Stimulated activated naive CD8-positive, alpha-beta T cell treated with anti-CD3 and anti-CD28 coated beads, Interleukin-15, Interleukin-2, amounts not matched to agents 100 U/mL and 50 U/mL, for 24 hours (primary cell): Measurements from ENCODE around the gene URM1.
"Not testable (repeated sequence)": the region's sequence is repeated elsewhere in the genome, so short reads cannot be mapped to it uniquely, and the experiment has no call there.

Experiments used
- ATAC-seq: fragments of 150-1000 bp; cut with Tn5 transposase; one replicate; pipeline ENCODE4 v1.10.0; 2021
- DNase-seq: peaks from one replicate; pipeline ENCODE4 v3.0.0; 2021

URM1 gene

DNA sequence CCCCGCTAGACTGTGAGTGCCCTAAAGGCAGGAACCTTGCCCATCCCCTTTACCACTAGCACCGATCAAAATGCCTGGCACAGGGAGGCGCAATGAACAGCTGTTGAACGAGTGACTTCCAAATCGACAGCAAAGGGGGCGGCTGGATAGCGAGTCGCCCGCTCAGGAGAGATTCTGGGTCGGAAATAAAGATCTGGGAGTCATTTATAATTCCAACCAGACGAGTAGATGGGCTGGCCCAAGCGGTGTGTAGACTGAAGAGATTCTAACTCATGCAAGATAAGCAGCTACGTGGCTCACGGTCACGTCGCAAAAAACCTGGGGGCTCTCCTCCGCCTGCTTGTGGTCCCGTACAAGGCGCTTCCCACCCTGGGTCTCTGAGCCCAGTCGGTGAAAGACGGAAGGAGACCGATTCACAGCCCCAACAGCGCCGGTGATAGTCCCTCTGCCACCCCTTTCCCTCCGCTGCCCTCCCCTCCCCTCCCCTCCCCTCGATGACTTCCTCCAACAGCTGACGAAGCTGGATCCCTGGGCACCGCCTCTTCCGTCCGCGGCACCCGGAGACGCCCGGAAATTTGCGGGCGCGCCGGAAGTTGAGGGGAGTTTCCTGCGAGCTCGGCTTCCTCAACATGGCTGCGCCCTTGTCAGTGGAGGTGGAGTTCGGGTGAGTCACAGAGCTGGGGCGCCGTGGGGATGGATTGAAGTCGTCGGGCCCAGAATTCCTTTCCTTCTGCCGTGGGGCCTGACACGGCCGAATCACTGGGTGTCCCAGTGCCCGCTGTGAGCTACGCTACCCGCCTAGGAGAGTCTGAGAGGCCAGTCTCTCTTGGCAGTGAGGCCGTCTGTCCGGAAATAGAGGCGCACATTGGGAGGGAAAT lies at the start of gene URM1:
TSS of gene URM1 (plus strand) at position 623 of the 878 bp plus-strand sequence. CDS start at position 630, 7 bp downstream.
- DNase-seq = peak; percentile 96
- ATAC-seq = peak; percentile 99

DNA sequence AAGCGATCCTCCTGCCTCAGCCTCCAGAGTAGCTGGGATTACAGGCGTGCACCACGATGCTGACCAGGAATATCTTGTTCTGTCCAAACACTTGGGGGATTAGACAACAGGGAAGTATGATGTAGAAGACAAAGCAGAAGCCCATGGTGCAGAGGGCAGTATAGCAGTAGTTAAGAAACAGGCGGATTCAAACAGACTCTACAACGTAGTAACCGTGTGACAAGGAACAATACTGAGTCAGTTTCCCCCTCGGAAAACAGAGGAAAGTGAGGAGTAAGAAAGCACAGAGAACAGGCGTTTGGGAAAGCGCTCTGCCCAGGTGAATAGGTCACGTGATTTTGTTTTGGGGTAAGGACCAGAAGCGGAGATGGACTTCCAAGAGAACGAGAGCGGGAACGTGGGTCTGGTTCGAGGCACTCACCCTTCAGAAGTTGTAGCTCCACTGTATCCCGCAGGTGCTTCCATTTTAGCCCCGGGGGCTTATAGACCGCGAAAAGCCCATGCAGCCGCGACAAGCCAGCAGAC lies 49.2 kb upstream of the URM1 start:
- ATAC-seq (no peak), DNase-seq (no peak)

DNA sequence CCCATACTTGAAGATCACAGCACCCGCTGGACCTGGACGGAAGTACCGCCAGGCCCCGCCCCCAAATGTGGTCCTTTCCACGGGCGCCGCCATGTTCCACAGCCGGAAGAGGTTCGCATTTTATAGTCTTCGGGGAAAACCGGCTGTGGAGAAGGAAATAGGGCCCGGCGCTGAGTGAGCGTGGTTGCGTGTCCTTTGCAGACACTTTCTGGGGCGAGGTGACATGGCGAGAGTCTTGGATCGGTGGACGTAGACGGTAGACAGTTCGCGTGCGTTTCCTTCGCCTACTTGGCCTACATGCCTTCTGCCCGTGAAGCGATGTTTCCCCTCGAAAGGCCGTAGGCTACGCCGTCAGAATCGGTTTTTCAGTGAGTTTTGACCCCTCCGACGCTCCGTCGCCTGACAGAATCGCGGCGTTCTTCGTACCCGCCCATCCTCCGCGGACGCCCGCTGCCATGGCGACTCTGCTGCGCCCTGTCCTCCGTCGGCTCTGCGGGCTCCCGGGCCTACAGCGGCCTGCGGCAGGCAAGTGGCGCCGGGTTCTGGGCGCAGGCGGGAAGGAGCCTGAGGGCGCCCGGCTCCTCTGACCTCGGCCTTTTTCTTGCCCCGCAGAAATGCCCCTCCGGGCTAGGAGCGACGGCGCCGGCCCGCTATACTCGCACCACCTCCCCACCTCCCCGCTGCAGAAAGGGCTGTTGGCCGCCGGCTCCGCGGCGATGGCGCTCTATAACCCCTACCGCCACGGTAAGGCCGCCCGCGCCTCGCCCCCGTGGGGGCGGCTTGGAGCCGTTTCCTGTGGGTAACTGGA lies 48.6 kb upstream of the URM1 start, which contains the start of the genes COQ4 and TRUB2:
TSS of gene COQ4 (plus strand) at position 436 of the 808 bp plus-strand sequence. CDS start at position 456, 20 bp downstream.
TSS of gene TRUB2 (minus strand) at position 44 of the 808 bp plus-strand sequence. CDS start at position 5, 39 bp downstream.
- peak; percentile 86 for ATAC-seq
- peak; percentile 94 for DNase-seq

DNA sequence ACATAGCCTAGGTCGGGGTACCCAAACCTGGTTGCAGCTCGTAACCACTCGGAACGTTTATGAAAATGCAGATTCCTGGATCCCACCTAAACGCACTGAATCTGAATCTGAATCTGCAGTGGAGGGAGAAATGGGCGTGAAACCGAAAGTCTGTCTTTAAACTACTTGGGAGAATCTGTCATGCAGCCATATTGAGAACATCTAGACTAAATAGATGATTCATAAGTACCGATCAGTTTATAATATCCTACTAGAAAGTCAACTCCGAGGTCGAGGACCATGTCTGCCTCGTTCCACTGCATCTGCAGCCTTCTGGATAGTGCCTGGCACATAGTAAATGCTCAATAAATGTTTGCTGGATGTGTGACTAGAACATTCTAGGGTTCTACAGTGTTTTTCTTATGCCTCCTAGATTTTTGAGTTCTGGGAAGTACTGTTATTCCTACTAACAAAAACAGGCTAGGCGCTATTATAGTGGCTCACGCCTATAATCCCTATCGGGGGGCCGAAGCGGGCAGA lies 47.9 kb upstream of the URM1 start:
- peak; percentile 46 for ATAC-seq
- DNase-seq = no peak

GRCh38 chr9:128323791-128324190 lies 47.4 kb upstream of the URM1 start:
- no peak for DNase-seq
- ATAC-seq = no peak

GRCh38 chr9:128324401-128324800 lies 46.8 kb upstream of the URM1 start:
- ATAC-seq (no peak), DNase-seq (no peak)

- no peak for DNase-seq
- ATAC-seq = no peak
Observed at GRCh38 chr9:128325629-128326028, 45.5 kb upstream of the URM1 start.

DNA sequence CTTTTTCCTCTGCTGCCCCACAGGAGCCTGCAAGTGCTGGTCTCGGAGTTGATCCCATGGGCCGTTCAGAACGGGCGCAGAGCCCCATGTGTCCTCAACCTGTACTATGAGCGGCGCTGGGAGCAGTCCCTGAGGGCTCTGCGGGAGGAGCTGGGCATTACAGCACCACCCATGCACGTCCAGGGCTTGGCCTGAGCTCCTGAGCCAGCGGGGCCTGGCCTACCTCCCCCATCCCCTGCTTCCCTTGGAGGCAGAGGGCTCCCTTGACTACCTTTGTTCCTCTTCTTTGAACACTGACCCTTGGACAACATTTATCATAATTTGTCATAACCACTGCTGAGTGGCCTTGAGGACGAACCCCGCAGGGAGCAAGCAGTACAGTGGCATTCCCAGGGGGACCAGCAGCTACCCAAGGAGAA lies 37.7 kb upstream of the URM1 start:
- DNase-seq (no peak), ATAC-seq (no peak)

GRCh38 chr9:128335161-128335560 lies 36.0 kb upstream of the URM1 start:
- ATAC-seq = no peak
- DNase-seq = no peak

- ATAC-seq (no peak), DNase-seq (no peak)
Observed at GRCh38 chr9:128335914-128336313, 35.3 kb upstream of the URM1 start.

DNA sequence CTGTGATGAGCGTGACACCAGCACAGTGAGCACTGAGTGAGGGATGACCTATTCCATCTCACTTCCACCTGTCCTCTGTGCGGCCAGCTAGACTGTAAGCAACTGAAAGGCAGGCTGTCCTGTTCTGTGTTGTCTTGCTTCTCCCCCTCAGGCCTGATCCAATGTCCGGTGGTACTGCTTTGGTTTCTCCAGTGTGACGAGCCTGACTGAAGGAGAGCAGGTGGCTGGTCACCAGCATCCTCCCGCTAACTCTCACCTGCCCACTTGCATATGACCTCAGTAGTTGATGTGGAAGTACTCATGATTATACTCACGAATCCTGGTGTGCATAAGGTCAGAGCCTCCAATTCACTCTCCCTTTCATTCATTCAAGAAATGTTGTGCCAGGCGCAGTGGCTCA lies 33.2 kb upstream of the URM1 start:
- DNase-seq (no peak), ATAC-seq (no peak)

DNA sequence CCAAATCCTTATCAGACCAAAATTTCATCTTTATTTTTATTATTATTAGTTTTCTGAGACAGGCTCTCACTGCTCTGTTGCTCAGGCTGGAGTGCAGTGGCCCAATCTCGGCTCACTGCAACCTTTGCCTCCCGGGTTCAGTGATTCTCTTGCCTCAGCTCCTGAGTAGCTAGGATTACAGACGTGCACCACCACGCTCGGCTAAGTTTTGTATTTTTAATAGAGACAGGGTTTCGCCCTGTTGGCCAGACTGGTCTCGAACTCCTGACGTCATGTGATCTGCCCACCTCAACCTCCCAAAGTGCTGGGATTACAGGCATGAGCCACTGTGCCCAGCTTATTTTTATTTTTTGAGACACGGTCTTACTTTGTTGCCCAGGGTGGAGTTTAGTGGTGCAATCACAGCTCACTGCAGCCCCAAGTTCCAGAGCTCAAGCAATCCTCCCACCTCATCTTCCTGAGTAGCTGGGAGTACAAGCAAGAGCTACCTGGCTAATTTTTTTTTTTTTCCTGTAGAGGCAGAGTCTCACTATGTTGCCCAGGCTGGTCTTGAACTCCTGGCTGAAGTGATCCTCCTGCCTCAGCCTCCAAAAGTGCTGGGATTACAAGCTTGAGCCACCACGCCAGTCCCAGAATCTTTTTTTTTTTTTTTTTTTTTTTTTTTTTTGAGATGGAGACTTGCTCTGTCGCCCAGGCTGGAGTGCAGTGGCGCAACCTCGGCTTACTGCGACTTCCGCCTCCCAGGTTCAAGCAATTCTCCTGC lies 32.1 kb upstream of the URM1 start:
- not testable (repeated sequence) for ATAC-seq, DNase-seq

- DNase-seq = peak; percentile 84
- peak; percentile 93 for ATAC-seq
Observed at GRCh38 chr9:128339761-128340690, 31.1 kb upstream of the URM1 start, which contains the start of gene SLC27A4. Gene SLC27A4 (plus strand): TSS chr9:128340527. CDS start chr9:128343133, 2,606 bp downstream.

- DNase-seq = no peak
Observed at GRCh38 chr9:128340691-128341434, 30.3 kb upstream of the URM1 start.

DNA sequence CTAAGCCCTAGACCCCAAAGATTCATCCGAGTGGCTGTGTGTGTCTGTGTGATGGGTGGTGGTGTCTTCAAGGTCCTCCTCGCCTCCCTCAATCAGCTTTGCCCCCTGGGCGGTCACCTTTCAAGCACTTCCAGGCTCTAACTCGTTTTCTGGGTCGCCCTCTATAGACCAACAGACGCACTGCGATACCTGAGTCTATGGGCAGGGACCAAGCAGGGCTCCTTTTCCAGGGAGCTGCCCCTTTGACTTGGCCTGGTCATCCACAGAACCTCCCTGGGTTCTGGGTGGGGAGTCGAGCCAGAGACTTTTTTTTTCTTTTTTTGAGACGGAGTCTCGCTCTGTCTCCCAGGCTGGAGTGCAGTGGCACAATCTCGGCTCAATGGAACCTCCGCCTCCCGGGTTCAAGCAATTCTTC lies 29.7 kb upstream of the URM1 start:
- ATAC-seq = peak; percentile 70

More at GRCh38 chr9:128340691-128341434, 30.3 kb upstream of the URM1 start:
- peak; percentile 50 for ATAC-seq

DNA sequence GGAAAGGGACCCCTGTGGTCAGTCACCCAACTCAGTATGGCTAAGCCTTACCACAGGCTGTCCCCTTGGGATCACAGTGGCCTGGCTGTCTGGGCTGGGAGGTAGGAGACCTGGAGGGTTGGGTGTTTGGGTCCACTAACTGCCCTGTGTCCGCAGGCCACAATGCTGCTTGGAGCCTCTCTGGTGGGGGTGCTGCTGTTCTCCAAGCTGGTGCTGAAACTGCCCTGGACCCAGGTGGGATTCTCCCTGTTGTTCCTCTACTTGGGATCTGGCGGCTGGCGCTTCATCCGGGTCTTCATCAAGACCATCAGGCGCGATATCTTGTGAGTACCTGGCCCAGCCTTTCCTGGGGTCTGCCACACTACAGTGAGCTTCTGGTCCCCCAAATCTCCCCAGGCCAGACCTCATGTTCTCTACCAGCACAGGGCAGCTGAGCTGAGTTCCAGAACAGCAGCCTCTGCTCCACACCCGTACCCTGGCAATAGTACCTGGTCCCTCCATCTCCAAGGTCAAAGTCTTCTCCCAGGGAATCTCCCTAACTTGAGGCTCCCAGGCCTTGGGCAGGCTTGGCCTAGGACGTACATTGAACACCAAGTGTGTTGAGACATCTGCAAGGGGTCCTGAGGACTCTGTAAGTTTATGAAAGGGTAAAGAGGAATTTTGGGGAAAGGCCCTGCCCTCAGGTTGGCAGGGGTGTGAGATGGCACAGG lies 28.0 kb upstream of the URM1 start:
- ATAC-seq (no peak), DNase-seq (no peak)

More for the DNA sequence above, 29.7 kb upstream of the URM1 start:
- DNase-seq = peak; percentile 77

DNA sequence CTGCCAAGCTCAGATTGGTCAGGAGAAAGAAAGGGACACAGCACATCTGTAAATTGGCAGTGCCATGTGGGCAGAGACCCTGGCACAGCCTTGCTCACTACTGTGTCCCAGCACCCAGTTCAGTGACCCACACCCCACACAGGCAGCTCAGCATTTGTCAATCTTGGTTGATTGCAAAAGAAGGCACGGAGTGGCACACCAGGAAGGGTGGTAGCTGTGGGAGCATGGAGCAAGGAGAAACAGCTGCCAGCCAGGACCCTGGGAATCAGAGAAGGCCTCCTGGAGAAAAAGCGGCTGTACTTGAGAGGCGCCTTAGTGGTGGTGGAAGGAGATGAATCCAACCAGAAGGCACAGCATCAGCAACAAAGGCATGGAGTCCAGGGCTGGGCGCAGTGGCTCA lies 27.3 kb upstream of the URM1 start:
- no peak for DNase-seq
- ATAC-seq = no peak

DNA sequence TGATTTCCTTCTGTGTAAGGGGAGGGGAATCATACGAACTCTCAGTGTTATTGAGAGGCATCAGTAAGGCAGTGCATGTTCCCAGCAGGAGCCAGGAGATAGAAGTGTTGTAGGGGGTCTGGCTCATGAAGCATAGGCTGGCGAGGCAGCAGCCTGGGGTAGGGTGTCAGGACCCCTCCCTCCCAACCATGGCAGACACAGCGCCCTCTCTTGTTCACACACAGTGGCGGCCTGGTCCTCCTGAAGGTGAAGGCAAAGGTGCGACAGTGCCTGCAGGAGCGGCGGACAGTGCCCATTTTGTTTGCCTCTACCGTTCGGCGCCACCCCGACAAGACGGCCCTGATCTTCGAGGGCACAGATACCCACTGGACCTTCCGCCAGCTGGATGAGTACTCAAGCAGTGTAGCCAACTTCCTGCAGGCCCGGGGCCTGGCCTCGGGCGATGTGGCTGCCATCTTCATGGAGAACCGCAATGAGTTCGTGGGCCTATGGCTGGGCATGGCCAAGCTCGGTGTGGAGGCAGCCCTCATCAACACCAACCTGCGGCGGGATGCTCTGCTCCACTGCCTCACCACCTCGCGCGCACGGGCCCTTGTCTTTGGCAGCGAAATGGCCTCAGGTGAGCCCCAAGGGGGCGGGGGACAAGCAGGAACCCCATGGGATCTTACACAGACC lies 26.1 kb upstream of the URM1 start:
- no peak for ATAC-seq
- DNase-seq = no peak
